Kidney tubule cell (primary cell): ENCODE measurements around the gene IGSF1.
"Not testable (repeated sequence)": the region's sequence is repeated elsewhere in the genome, so short reads cannot be mapped to it uniquely, and the experiment has no call there.

Experiments used
- DNase-seq: peaks from one replicate; pipeline ENCODE4 v3.0.0-alpha.2; 2018; ENCODE audit warnings: low spot score

IGSF1 gene

GRCh38 chrX:131271826-131272225 is 17.3 kb downstream of the IGSF1 start:
- DNase-seq = no peak

DNA sequence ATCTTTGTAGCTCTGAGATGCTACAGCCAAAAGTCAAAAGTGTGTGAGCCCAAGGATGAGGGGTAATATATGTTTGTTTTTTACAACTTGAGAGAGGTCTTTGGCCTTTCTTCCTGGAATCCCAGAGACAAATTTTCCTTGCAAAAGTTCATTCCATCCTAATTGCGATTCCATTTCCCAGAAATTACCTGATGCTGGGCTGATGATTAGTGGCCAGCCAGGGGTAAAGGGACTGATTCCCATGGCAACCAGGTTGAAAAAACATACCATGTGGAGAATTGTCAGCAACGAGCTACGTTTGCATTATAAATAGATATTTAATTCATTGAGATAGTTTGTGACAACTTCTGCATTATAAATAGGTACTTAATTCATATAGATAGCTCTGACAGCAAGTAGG is 17.8 kb downstream of the IGSF1 start:
- DNase-seq = no peak

DNA sequence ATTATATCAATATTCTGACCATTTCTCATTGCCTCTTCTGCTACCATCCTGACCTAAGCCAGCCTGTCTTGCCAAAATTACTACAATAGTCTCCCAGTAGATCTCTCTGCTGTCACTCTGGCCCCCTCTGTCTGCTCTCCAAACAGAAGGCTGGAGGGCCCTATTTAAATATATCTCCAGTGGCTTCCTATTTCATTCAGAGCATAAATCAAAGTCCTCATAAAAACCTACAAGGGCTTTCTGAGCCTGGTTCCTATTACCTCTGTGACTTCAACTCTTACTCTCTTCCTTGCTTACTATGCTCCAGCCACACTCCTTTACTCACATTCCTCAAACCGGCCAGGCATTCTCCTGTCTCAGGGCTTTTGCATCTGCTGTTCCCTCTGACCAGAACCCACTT is 19.0 kb downstream of the IGSF1 start:
- DNase-seq = no peak

GRCh38 chrX:131264665-131265064 is 24.4 kb downstream of the IGSF1 start:
- no peak for DNase-seq

DNA sequence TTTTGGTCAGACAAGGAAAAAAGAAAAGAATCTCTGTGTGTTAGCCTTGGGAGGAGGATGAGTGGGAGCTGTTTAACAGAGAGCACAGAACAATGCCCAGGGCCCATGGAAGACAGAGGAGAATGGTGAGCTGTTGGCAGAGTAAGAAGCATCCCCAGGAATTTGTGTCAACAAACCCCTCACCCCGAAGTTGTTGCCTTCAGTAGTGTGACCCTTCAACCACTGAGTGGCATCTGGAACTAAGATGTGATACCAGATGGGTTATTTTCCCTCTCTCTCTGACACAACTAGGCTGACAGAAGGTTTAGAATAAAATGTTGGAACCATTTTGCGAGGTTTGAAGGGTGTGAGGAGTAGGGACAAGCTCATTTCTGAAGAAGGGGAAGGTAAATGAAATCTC is 25.1 kb downstream of the IGSF1 start:
- no peak for DNase-seq

DNA sequence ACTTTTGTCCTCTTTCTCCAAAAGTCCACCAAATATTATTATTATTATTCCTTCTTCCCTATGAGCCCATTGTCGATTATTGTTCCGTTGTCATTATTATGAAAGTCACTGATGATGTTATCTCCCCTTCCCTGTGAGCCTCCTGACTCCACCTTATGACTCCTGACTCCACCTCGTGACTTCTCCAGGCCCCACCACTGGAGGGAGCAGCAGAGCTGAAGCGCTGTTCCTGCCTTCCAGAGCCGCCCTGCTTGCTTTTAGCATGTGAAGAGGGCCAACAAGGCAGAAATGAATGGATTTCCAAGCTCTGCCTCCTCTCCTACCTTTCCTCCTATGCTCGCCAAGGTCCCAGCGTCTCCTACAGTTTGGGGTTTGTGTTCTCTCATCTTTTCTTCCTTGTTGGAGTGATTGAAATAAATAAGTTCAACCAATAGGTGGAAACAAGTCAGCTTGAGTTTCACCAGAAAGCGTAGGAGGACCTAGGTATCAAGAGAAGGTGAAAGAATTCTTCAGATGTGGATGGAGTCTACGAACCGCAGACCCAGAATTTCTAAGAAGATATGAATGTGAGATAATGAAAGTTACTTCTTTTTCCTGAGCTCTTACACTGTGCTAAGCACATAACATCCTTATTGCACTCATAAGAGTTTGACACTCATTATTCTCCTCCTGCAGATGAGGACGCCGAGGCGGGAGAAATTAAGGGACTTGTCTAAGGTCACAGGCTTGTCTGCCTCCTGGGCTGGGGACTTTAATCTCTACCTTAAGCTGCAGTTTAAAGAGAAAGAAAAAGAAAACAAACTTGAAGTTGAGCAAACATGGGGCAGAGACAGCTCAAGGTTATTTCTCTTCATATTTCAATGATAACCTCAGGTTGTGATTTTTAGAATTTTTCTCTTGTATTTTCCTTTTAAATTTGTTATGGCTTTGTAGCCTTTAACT is 26.1 kb downstream of the IGSF1 start:
- peak; percentile 31 for DNase-seq

GRCh38 chrX:131262200-131262599 is 26.9 kb downstream of the IGSF1 start:
- DNase-seq = peak; percentile 43

- no peak for DNase-seq
Measured at GRCh38 chrX:131257367-131257766, 31.7 kb downstream of the IGSF1 start.

GRCh38 chrX:131250984-131251738 is 37.9 kb downstream of the IGSF1 start:
- DNase-seq = not testable (repeated sequence)

DNA sequence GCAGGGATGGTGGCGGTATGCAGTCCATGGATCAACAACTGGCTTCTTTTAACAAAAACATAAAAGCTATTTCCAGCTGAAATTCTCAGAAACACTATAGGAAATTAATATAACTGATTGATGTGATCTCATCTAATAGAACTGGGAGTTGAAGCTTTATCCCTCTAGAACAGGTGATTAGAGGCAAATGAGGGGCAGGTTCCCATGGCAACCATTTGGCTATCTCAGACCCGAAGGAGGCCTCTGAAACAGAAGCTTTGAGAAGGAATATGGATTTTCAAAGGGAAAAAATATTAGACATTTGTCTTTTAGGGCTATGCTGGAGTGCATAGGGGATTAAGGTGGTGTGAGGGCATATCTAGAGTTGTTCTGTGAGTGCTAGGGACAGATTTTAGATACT is 50.0 kb downstream of the IGSF1 start:
- DNase-seq = no peak

DNA sequence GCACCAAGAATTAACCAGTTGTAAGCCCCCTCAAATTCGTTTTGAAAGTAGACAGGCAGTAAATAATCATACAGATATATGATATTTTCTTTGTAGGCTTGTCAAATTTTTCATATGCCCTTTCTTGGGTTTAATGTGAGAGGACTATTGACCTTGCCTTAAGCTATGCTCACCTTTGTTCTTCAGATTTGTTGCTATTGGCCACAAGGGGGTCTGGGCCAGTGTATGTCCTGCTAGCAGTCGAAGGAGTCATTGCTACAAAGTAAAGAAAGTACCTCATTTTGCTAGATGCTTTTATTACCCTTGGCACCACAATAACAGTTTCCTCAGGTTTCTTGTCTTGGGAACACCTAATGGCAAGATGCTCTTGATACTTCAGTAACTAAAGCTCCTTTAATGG is 51.7 kb downstream of the IGSF1 start:
- DNase-seq = no peak

DNA sequence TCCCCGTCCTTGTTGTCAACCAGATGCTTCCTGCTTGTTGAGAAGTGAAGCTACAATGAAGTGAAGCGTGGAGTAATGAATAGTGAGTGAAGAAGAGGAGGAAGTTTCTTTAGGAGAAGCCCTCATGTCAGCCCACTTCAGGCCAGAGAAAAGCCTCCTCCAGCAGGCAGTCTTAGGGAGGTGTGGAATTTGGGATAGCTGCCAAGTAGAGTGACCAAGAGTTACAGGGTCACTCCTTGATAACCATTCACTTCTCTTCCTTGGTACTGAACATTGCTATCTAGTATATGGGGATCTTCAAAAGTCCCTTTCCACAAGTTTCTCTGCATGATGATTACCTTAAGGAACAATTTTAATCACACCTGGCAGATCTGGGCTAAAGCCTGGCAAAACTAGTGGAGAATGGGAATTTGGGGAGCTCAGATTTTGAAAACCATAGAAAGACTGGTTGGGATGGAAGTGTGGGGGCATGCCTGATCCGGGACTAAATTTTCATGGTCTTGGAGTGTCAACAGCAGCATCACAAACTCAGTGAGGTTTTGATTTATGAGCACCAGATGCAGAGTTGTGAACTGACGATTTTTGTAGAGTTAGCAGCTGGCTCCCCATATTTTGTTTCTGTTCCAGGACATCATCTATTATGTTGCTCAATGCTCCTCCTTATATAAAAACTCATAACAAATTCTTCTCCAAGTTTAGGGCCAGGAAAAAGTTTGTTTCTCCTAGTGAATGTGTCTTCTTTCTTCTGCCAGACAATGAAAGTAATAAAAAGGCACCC is 53.1 kb downstream of the IGSF1 start:
- no peak for DNase-seq

- no peak for DNase-seq
Measured at GRCh38 chrX:131227608-131228007, 61.5 kb downstream of the IGSF1 start.

GRCh38 chrX:131226591-131226990 is 62.5 kb downstream of the IGSF1 start:
- DNase-seq = no peak

DNA sequence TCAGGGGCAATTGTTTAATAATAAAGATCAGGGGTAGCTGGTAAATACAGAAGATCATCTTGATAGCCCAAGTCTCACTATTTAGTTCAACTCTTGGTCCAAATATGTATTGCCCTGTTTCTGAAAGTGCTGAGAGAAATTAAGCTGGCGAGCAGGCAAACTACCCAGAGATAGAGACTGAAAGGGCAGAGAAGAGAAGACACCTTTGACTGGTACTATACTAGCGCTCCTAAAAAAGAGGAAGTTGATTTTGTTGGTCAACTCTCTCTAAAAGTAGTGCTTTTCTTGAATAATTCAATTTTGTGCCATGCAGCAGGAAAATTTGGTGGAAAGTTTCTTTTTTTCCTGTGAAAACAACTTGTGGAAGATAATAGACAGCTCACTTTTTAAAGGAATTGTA is 64.0 kb downstream of the IGSF1 start:
- DNase-seq = no peak
